22Rv1 (cell line): ENCODE data around the gene MRM1.

Experiments used
- H3K27ac ChIP-seq: fragments of 450-650 bp; 2 replicates; pipeline ENCODE4 v1.5.1; 2017
- CTCF ChIP-seq: fragments of 450-650 bp; IDR thresholded peaks from 2 replicates; pipeline ENCODE4 v1.5.1; 2017; ENCODE audit warnings: mild to moderate bottlenecking
- ZFX ChIP-seq: fragments of 450-650 bp; IDR thresholded peaks from 2 replicates; pipeline ENCODE4 v1.6.1; 2017; ENCODE audit warnings: antibody characterized with exemption, borderline replicate concordance

The MRM1 gene

GRCh38 chr17:36645422-36645821 lies 44.0 kb downstream of the MRM1 start:
- no peak overlapping the region for H3K27ac ChIP-seq
- TF ChIP-seq ZFX (no peak), CTCF (no peak)

GRCh38 chr17:36647636-36648035 lies 46.3 kb downstream of the MRM1 start:
- H3K27ac ChIP-seq: no peak overlapping the region
- no peak for TF ChIP-seq ZFX
- TF ChIP-seq CTCF: no peak

- TF ChIP-seq CTCF (no peak), ZFX (no peak)
- H3K27ac ChIP-seq: no peak overlapping the region
Observed at GRCh38 chr17:36650096-36650775, 48.9 kb downstream of the MRM1 start.

- H3K27ac ChIP-seq: no peak overlapping the region
- no peak for TF ChIP-seq CTCF
- no peak for TF ChIP-seq ZFX
Observed at GRCh38 chr17:36653374-36653773, 52.0 kb downstream of the MRM1 start.

- H3K27ac ChIP-seq: no peak overlapping the region
Observed at GRCh38 chr17:36653856-36654255, 52.5 kb downstream of the MRM1 start.

GRCh38 chr17:36655726-36656125 lies 54.3 kb downstream of the MRM1 start:
- no peak overlapping the region for H3K27ac ChIP-seq
- TF ChIP-seq CTCF: no peak
- TF ChIP-seq ZFX: no peak

More at GRCh38 chr17:36653856-36654255, 52.5 kb downstream of the MRM1 start:
- TF ChIP-seq ZFX: no peak
- no peak for TF ChIP-seq CTCF

- TF ChIP-seq ZFX (no peak), CTCF (no peak)
- H3K27ac ChIP-seq: no peak overlapping the region
Observed at GRCh38 chr17:36657390-36657762, 56.0 kb downstream of the MRM1 start.
